HepG2 (cell line): Measurements from ENCODE around the gene SNF8. TPM values are rescaled to one million over a fixed set of nuclear protein-coding genes. Genes with fewer than 3 reads are reported as not detected.

Source experiments
- CEBPB ChIP-seq: IDR thresholded peaks from 2 replicates; pipeline ENCODE4 v1.6.1; 2011; ENCODE audit warnings: low read depth, low read length, improper control_type of control experiment, borderline replicate concordance
- FOXP1 ChIP-seq, 2 experiments: fragments of 450-650 bp in 1 of 2; IDR thresholded peaks; 2 replicates each; pipeline ENCODE4 v1.6.1; 2017 to 2018; ENCODE audit warnings: antibody characterized with exemption in 1 of 2
- HNRNPH1 ChIP-seq: fragments of 200-400 bp; formaldehyde crosslinking; optimal IDR thresholded peaks from 2 replicates; pipeline ENCODE3; 2017; ENCODE audit warnings: mild to moderate bottlenecking, low read depth, low read length
- JDP2 ChIP-seq: sonication (generic); formaldehyde crosslinking; IDR thresholded peaks from 2 replicates; pipeline ENCODE4 v1.8.1; 2022; ENCODE audit warnings: missing genetic modification reagents, borderline replicate concordance
- NBN ChIP-seq: fragments of 450-650 bp; conservative IDR thresholded peaks from 2 replicates; pipeline ENCODE4 v1.6.1; 2017
- NCOA5 ChIP-seq: sonication (generic); formaldehyde crosslinking; IDR thresholded peaks from 2 replicates; pipeline ENCODE4 v1.4.0; 2020; ENCODE audit warnings: missing genetic modification reagents
- REL ChIP-seq: sonication (generic); formaldehyde crosslinking; conservative IDR thresholded peaks from 2 replicates; pipeline ENCODE4 v1.8.0; 2022; ENCODE audit warnings: mild to moderate bottlenecking, missing genetic modification reagents, moderate library complexity
- STAT5B ChIP-seq: sonication (generic); formaldehyde crosslinking; IDR thresholded peaks from 2 replicates; pipeline ENCODE4 v1.4.0; 2020; ENCODE audit warnings: missing genetic modification reagents
- TCF7L2 ChIP-seq: IDR thresholded peaks from 2 replicates; pipeline ENCODE4 v1.6.1; 2011; ENCODE audit warnings: mild to moderate bottlenecking, low read depth, low read length, moderate library complexity
- XBP1 ChIP-seq: sonication (generic); formaldehyde crosslinking; IDR thresholded peaks from 2 replicates; pipeline ENCODE4 v1.5.0; 2020; ENCODE audit warnings: missing genetic modification reagents
- ZNF333 ChIP-seq: sonication (generic); formaldehyde crosslinking; IDR thresholded peaks from 2 replicates; pipeline ENCODE4 v1.4.0; 2020; ENCODE audit warnings: mild to moderate bottlenecking, missing genetic modification reagents, borderline replicate concordance
- ZNF446 ChIP-seq: sonication (generic); formaldehyde crosslinking; IDR thresholded peaks from 2 replicates; pipeline ENCODE4 v1.5.0; 2020; ENCODE audit warnings: mild to moderate bottlenecking, missing genetic modification reagents
- ZNF83 ChIP-seq: sonication (generic); formaldehyde crosslinking; IDR thresholded peaks from 2 replicates; pipeline ENCODE4 v1.4.0; 2020; ENCODE audit warnings: missing genetic modification reagents, mild to moderate bottlenecking, borderline replicate concordance
- ZSCAN20 ChIP-seq: sonication (generic); formaldehyde crosslinking; IDR thresholded peaks from 2 replicates; pipeline ENCODE4 v1.4.0; 2020; ENCODE audit warnings: missing genetic modification reagents, mild to moderate bottlenecking, borderline replicate concordance
- polyA plus RNA-seq, 8 experiments: library from polyadenylated mRNA; depleted of rRNA in 3 of 8; stranded (reverse) in 7 of 8; unstranded in 1 of 8; fragments of >200 nt; fragmentation: Illumina TruSeq in 4 of 8; extraction: Trizol in 4 of 8; gene quantifications; 2 replicates each; pipeline versions ENCODE4 v1.2.1 to v1.2.3, GENCODE V29; 2011 to 2016; ENCODE audit warnings: low read depth in 4 of 8, missing spikeins in 1 of 8, mixed read lengths in 1 of 8; ENCODE audit not compliant: insufficient read depth in 1 of 8
- total RNA-seq, 5 experiments: library from RNA; depleted of rRNA; stranded (reverse); fragments of >200 nt; fragmentation: Illumina TruSeq; extraction: Trizol; gene quantifications; 2 replicates each; pipeline ENCODE4 v1.2.3, GENCODE V29; 2016; ENCODE audit warnings: low read depth in 1 of 5
- TF ChIP-seq, protein P1 (sequence below): sonication (generic); formaldehyde crosslinking; conservative IDR thresholded peaks from 2 replicates; pipeline ENCODE4 v1.4.0; 2020; ENCODE audit warnings: missing genetic modification reagents

The SNF8 gene
- total and polyA plus RNA-seq, 2 of the 13 experiments (the other 11 are each of a cell fraction or from before 2014, with no cell fraction given) = 114 to 153 TPM

DNA sequence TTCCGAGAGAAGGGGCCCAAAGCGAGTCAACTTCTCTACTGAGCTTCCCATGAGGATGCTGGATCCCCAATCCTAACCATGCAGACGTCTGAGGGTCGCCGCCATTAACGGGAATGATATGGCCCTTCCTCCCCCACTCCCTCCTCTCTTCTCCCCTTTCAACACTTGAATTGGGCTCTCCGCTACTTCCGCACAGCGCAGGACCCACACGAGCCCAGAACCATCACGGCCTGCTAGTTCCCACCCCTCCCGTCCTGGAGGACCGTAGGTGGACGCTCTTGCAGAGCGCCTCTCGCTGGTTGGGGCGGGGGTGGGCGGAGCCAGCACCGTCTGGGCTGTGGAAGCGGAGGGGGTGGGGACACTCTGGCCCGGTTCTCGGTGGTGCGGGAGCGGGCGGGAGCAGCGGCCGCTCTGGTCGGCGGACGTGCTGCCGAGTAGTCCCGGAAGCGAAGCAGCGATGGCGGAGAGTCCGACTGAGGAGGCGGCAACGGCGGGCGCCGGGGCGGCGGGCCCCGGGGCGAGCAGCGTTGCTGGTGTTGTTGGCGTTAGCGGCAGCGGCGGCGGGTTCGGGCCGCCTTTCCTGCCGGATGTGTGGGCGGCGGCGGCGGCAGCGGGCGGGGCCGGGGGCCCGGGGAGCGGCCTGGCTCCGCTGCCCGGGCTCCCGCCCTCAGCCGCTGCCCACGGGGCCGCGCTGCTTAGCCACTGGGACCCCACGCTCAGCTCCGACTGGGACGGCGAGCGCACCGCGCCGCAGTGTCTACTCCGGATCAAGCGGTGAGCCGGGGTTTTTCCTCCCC is 36.4 kb downstream of the SNF8 start, which contains the start of gene UBE2Z (continued):
- TF ChIP-seq JDP2 (CRISPR knock-in tag) (no peak), FOXP1 (IDR thresholded peaks at IDR 0.05) (no peak), FOXP1 (CRISPR knock-in tag; IDR thresholded peaks at IDR 0.05) (peak; percentile 37; the same call in 1 of the 2 replicates), ZNF83 (CRISPR knock-in tag) (no peak), REL (CRISPR knock-in tag) (no peak), ZNF446 (peak; percentile 73; the same call in 1 of the 2 replicates), TCF7L2 (no peak), HNRNPH1 (peak; percentile 84), XBP1 (CRISPR knock-in tag) (no peak), ZNF333 (CRISPR knock-in tag) (no peak; the same call in 1 of the 2 replicates), ZSCAN20 (CRISPR knock-in tag) (peak; percentile 93; the same call in 1 of the 2 replicates), STAT5B (CRISPR knock-in tag) (peak; percentile 26; the same call in 1 of the 2 replicates), NCOA5 (CRISPR knock-in tag) (peak; percentile 47; the same call in 1 of the 2 replicates), NBN (no peak), CEBPB (no peak)
- TF ChIP-seq, protein P1, sequence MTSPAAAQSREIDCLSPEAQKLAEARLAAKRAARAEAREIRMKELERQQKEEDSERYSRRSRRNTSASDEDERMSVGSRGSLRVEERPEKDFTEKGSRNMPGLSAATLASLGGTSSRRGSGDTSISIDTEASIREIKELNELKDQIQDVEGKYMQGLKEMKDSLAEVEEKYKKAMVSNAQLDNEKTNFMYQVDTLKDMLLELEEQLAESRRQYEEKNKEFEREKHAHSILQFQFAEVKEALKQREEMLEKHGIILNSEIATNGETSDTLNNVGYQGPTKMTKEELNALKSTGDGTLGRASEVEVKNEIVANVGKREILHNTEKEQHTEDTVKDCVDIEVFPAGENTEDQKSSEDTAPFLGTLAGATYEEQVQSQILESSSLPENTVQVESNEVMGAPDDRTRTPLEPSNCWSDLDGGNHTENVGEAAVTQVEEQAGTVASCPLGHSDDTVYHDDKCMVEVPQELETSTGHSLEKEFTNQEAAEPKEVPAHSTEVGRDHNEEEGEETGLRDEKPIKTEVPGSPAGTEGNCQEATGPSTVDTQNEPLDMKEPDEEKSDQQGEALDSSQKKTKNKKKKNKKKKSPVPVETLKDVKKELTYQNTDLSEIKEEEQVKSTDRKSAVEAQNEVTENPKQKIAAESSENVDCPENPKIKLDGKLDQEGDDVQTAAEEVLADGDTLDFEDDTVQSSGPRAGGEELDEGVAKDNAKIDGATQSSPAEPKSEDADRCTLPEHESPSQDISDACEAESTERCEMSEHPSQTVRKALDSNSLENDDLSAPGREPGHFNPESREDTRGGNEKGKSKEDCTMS (CRISPR knock-in tag) = peak; percentile 85; the same call in 1 of the 2 replicates
